Spleen (tissue), 11 donors: ENCODE data around the gene HHAT. TPM values are rescaled to one million over a fixed set of nuclear protein-coding genes. Genes with fewer than 3 reads are reported as not detected.

Experiments
- DNase-seq: peaks from one replicate; pipeline ENCODE4 v3.0.0-alpha.2; 2020
- H3K27ac ChIP-seq, 8 donors: fragments of 200-600 bp; sonication (generic) in 7 of 8; 1 replicate in 4 of 8; 2 replicates in 4 of 8; pipeline versions ENCODE4 v1.5.0 to v1.8.0; 2016 to 2021; ENCODE audit warnings: inconsistent platforms in 4 of 8, mild to moderate bottlenecking in 4 of 8, moderate library complexity in 1 of 8
- H3K27me3 ChIP-seq, 7 donors: fragments of 200-600 bp; sonication (generic) in 6 of 7; replicated peaks in 1 of 7; 1 replicate in 4 of 7; 2 replicates in 3 of 7; pipeline versions ENCODE4 v1.5.0 to v1.8.0; 2016 to 2021; ENCODE audit warnings: inconsistent platforms in 3 of 7, mild to moderate bottlenecking in 1 of 7
- H3K36me3 ChIP-seq, 6 donors: fragments of 200-600 bp; sonication (generic) in 5 of 6; 1 replicate in 4 of 6; 2 replicates in 2 of 6; pipeline versions ENCODE4 v1.5.0 to v1.8.0; 2016 to 2021; ENCODE audit warnings: inconsistent platforms in 2 of 6
- H3K4me1 ChIP-seq, 6 donors: fragments of 200-600 bp; sonication (generic) in 5 of 6; 1 replicate in 3 of 6; 2 replicates in 3 of 6; pipeline versions ENCODE4 v1.5.0 to v1.8.0; 2016 to 2021; ENCODE audit warnings: inconsistent platforms in 3 of 6
- H3K4me3 ChIP-seq, 8 donors: fragments of 200-600 bp; sonication (generic) in 7 of 8; 1 replicate in 4 of 8; 2 replicates in 4 of 8; pipeline versions ENCODE4 v1.5.0 to v1.8.0; 2016 to 2021; ENCODE audit warnings: inconsistent platforms in 4 of 8, mild to moderate bottlenecking in 4 of 8, moderate library complexity in 2 of 8
- H3K9me3 ChIP-seq, 8 donors: fragments of 200-600 bp; sonication (generic) in 7 of 8; 1 replicate in 4 of 8; 2 replicates in 4 of 8; pipeline versions ENCODE4 v1.5.0 to v1.8.0; 2016 to 2021; ENCODE audit warnings: inconsistent platforms in 4 of 8
- POLR2A ChIP-seq, 3 donors: fragments of 450-650 bp; IDR thresholded peaks; one replicate each; pipeline ENCODE4 v1.5.1; 2017; ENCODE audit warnings: antibody characterized with exemption in 3 of 3, mild to moderate bottlenecking in 1 of 3
- POLR2AphosphoS5 ChIP-seq, 3 donors: sonication (generic); formaldehyde crosslinking; IDR thresholded peaks; one replicate each; pipeline ENCODE4 v1.5.1; 2017; ENCODE audit warnings: antibody characterized with exemption in 3 of 3
- WGBS, 5 donors: extraction: QIAGEN DNeasy Blood & Tissue Kit in 3 of 5; methylation state at CpG; one replicate each; pipeline versions ENCODE4 v1.1.5 to v1.1.7; 2013 to 2018; 5-methylcytosine and 5-hydroxymethylcytosine counted together
- intact Hi-C: fragments of 100-400 bp; cut with DNase I; formaldehyde crosslinking; loops from one replicate; pipeline ENCODE4 v1.15.0; 2023; ENCODE audit warnings: low total_unique reads
- polyA plus RNA-seq, 3 donors: library from polyadenylated mRNA; stranded (reverse); fragments of 200-250 nt; gene quantifications; one replicate each; pipeline ENCODE4 v1.2.1, GENCODE V29; 2013
- total RNA-seq, 7 donors: library from RNA; depleted of rRNA in 3 of 7; stranded (reverse); fragments of >200 nt in 3 of 7; fragmentation: NEBNext Ultra II Directional in 4 of 7; extraction: Animal tissue kit (Norgen Biotek cat#: 25700) in 4 of 7; gene quantifications; one replicate each; pipeline versions ENCODE4 v1.1.0 to v1.2.1, GENCODE V29; 2016 to 2021
- TF ChIP-seq, protein P1 (sequence below), 11 experiments: fragments of 200-600 bp in 7 of 11; fragments of 450-650 bp in 4 of 11; sonication (generic) in 4 of 11; IDR thresholded peaks in 8 of 11; conservative IDR thresholded peaks in 3 of 11; 1 replicate in 7 of 11; 2 replicates in 4 of 11; pipeline versions ENCODE4 v1.4.0 to v1.8.0; 2016 to 2021; ENCODE audit warnings: antibody characterized with exemption in 11 of 11, inconsistent platforms in 4 of 11, mild to moderate bottlenecking in 1 of 11
- donor health status: healthy with polysubstance abuse.
- donor health status: DM: no; HTN: no; CAD: no; lungs with moderate emphysema.
- donor health status: DM: no; HTN: no; CAD: no.
- donor health status: Bipolar disorder and iron deficiency.
- donor health status: healthy.
- donor health status: DM: no; HTN: no; CAD: no.
- donor health status: DM: yes; HTN: yes; CAD: no.

The HHAT gene
- total and polyA plus RNA-seq, 10 donors, result 1.3 to 8.8 (median 4.7) TPM

DNA sequence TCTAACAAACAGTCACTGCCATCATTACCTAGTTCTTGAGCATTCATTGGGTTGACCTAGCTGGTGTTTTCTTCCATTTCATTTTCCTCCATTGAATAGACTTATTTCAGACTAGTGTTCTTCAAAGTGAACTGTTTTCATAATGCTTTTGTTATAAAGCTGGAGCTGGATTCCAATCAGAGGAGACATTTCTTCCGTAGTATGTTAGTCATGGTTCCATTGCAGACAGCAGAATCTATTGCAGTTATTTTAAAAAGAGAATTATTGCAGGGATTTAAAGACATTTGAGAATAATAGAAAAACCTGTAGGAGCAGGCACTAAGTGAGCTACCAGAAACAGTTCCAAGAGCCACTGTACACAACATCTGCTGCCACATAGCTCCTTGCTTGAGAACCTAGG lies 50.0 kb downstream of the HHAT start:
- Histone ChIP-seq H3K4me1 (peaks cover 0 to 2% (median 0%) of the 10 kb centered on the region in 6 donors), H3K27me3 (no peaks in the 10 kb centered on the region), H3K27ac (no peak overlapping the region), H3K4me3 (no peak overlapping the region), H3K9me3 (no peaks in the 10 kb centered on the region), H3K36me3 (no peaks in the 10 kb centered on the region)
- TF ChIP-seq POLR2AphosphoS5 (IDR thresholded peaks at IDR 0.05), result no peak
- no peak for TF ChIP-seq POLR2A (IDR thresholded peaks at IDR 0.05)
- TF ChIP-seq, protein P1, sequence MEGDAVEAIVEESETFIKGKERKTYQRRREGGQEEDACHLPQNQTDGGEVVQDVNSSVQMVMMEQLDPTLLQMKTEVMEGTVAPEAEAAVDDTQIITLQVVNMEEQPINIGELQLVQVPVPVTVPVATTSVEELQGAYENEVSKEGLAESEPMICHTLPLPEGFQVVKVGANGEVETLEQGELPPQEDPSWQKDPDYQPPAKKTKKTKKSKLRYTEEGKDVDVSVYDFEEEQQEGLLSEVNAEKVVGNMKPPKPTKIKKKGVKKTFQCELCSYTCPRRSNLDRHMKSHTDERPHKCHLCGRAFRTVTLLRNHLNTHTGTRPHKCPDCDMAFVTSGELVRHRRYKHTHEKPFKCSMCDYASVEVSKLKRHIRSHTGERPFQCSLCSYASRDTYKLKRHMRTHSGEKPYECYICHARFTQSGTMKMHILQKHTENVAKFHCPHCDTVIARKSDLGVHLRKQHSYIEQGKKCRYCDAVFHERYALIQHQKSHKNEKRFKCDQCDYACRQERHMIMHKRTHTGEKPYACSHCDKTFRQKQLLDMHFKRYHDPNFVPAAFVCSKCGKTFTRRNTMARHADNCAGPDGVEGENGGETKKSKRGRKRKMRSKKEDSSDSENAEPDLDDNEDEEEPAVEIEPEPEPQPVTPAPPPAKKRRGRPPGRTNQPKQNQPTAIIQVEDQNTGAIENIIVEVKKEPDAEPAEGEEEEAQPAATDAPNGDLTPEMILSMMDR (IDR thresholded peaks at IDR 0.05 in 8 of 11, conservative IDR thresholded peaks at IDR 0.05 in 3 of 11), result no peak
- intact Hi-C loops, result no loop called here
- DNase-seq, result no peak
- 93 to 100% (median 96%) methylated on average over 1 of the region's 1 CpG for WGBS, 5 donors

DNA sequence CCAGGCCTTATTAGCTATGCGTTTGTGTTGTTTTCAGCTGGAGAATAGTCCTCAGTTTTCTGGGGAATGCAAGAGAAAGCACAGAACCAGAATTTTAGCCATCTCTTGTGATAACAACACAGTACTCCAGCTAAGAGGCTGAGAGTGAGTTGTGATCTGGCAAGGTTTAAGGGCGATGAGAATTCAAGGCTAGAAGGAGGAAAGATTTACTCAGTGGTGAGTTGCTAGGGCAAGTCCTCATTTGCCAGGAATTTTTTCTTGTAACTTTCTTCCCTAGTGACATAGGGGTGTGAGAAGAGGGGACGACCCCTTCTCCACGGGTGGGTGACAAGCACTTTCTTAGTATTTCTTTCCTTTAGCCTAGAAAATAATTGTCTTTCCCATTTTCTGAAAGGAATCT lies 53.2 kb downstream of the HHAT start:
- Histone ChIP-seq H3K27me3 (no peaks in the 10 kb centered on the region), H3K36me3 (no peaks in the 10 kb centered on the region), H3K27ac (no peak overlapping the region), H3K4me1 (no peaks in the 10 kb centered on the region), H3K4me3 (no peak overlapping the region), H3K9me3 (no peaks in the 10 kb centered on the region)
- no peak for DNase-seq
- TF ChIP-seq POLR2A (IDR thresholded peaks at IDR 0.05) (no peak), POLR2AphosphoS5 (IDR thresholded peaks at IDR 0.05) (no peak)
- TF ChIP-seq, protein P1 (IDR thresholded peaks at IDR 0.05 in 8 of 11, conservative IDR thresholded peaks at IDR 0.05 in 3 of 11), result no peak
- 82 to 88% (median 84%) methylated on average over 4 of the region's 4 CpGs for WGBS, 5 donors
- intact Hi-C loops, result no loop called here

DNA sequence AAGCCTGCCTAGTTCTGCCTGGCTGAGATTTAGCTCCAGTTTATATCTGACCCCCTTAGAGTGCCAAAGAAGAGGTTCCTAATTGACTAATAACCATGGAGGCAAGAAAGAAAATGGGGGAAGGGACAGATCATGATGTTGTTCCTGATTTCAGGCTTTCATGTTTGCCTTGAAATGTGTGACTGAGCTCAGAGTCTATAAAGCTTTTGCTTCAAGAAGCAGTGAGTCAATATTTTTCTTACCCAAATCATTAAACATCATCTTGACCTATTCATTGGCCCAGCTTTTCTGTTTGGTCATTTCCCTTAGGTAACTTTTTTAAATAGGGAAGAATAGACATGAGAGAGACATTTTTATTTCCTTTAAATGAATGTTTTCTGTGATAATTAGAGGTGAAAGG lies 55.9 kb downstream of the HHAT start:
- no peak for DNase-seq
- Histone ChIP-seq H3K36me3 (peaks cover 0 to 7% (median 0%) of the 10 kb centered on the region in 6 donors), H3K9me3 (no peaks in the 10 kb centered on the region), H3K4me1 (no peaks in the 10 kb centered on the region), H3K27ac (no peak overlapping the region), H3K4me3 (no peak overlapping the region), H3K27me3 (no peaks in the 10 kb centered on the region)
- intact Hi-C loops, result no loop called here
- TF ChIP-seq POLR2A (IDR thresholded peaks at IDR 0.05), result no peak
- TF ChIP-seq, protein P1 (IDR thresholded peaks at IDR 0.05 in 8 of 11, conservative IDR thresholded peaks at IDR 0.05 in 3 of 11), result no peak
- TF ChIP-seq POLR2AphosphoS5 (IDR thresholded peaks at IDR 0.05), result no peak

DNA sequence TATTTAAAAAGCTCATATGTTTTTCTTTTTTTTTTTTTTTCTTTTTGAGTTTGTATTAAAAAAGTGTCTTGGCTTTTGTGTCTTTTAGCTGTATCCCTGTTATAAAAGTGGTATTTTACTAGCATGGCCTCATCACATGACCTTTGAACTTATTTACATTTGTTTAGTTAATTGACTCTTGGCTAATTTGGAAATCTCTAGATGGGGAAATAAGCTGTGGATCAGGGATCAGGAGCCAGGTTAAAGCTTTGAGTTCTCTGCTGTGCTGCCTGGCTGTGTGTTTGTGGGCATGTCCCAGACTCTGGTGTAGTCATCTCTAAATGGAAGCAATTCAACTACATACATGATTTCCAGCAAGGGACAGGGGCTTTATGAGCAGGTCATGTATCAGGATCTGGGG lies 56.5 kb downstream of the HHAT start:
- intact Hi-C loops, result no loop called here
- Histone ChIP-seq H3K27ac (no peak overlapping the region), H3K36me3 (peaks cover 0 to 7% (median 0%) of the 10 kb centered on the region in 6 donors), H3K4me3 (no peak overlapping the region), H3K4me1 (no peaks in the 10 kb centered on the region), H3K27me3 (no peaks in the 10 kb centered on the region), H3K9me3 (no peaks in the 10 kb centered on the region)
- DNase-seq, result no peak
- TF ChIP-seq POLR2AphosphoS5 (IDR thresholded peaks at IDR 0.05) (no peak), POLR2A (IDR thresholded peaks at IDR 0.05) (no peak)
- TF ChIP-seq, protein P1 (IDR thresholded peaks at IDR 0.05 in 8 of 11, conservative IDR thresholded peaks at IDR 0.05 in 3 of 11), result no peak
